HG02642 (cell line): ENCODE results near the gene CLIP2.
"Not testable (repeated sequence)": the region's sequence is repeated elsewhere in the genome, so short reads cannot be mapped to it uniquely, and the experiment has no call there.

Experiments used
- ATAC-seq: cut with Tn5 transposase; IDR thresholded peaks from one replicate; pipeline ENCODE4 v1.9.1; 2021; ENCODE audit warnings: mild to moderate bottlenecking; ENCODE audit not compliant: unreplicated experiment, poor library complexity

CLIP2 gene

DNA sequence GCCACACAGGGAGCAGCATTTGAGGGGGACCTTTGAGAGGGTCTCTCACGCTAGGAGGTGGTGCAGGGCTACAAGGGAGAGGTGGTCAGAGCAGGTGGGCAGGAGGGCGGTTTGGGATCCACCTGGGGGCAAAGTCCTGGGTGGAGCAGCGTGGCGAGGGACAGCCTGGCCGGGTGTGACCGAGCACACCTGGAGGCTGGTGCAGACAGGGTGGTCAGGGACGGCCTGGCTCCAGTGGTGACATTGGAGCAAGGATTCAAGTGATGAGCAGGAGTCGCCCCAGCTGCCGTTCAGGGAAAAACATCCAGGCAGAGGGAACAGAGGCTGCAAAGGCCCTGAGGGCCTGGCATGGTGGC lies 36.0 kb downstream of the CLIP2 start:
- no peak for ATAC-seq

DNA sequence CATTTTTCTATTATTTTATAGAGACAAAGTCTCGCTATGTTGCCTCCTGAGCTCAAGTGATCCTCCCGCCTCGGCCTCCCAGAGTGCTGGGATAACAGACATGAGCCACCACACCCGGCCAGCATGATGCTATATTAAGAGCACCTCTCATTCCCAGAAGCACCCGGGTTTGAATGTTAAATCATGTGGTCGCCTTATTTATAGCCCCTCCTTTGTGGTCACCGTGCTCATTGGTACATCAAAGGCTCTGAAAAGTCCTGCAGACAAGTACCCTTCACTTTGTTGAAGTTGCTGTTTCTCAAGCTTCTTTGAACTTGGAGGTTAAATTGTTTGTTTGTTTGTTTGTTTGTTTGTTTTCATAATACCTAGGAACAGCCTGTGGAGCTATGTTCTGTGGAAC lies 40.0 kb downstream of the CLIP2 start:
- ATAC-seq: no peak

DNA sequence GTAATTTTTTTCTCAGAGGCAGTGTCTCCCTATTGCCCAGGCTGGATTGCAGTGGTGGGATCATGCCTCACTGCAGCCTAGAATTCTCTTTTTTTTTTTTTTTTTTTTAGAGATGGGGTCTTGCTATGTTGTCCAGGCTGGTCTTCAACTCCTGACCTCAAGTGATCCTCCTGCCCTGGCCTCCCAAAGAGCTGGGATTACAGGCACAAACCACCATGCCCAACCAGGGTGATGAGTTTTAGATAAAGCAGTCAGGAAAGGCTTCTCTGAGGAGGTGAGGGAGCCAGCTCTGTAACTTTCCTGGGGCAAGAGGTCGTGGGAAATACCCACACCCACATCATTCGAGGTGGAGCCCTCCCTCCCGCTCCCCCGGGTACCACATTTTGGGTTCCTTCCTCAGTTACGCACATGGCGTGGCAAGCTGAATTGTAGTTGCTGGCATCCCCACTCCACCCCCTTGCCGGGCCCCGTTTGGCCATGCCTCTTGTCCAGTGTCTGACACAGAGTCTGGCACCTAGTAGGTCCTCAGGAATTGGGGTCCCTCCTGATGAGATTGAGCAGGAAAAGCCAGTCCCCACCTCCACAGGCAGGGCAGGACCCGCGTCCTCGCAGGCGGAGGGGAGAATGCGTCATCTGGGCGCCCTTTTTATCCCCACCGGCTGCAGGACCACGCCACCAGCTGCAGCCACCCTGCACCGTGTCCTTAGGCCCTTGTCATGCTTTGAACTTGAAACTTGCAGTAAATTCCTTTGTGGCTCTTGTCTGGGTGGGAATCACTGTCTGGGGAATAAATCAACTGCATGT lies 43.4 kb downstream of the CLIP2 start:
- no peak for ATAC-seq

DNA sequence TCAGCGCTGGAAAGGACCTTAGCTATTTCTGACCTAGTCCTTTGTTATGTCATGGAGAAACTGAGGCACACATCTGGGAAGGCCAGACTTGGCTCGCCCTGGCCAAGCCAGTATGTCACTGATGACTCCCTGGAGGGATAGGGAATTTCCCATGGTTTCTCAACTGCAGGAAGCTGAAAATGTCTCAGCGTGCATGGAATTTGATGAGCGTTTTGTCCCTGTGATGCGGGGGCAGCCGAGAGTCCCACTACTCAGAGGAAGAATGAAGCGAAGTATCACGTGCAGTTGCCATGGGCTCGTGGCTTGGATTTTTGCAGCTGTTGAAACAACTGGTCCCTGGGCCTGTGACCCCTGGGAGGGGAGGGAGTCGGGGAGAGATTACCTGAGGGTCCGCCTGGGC lies 44.8 kb downstream of the CLIP2 start:
- ATAC-seq: no peak

DNA sequence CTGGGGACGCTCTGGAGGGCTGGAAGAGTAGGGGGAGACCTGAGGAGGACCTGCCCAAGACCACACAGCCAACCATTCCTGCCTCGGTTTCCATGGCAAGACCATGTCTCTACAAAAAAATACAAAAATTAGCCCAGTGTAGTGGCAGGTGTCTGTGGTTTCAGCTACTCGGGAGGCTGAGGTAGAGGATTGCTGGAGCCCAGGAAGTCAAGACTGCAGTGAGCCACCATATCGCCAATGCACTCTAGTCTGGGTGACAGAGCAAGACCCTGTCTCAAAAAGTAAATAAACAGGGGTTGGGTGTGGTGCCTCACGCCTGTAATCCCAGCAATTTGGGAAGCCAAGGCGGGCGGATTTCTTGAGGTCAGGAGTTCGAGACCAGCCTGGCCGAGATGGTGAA lies 48.7 kb downstream of the CLIP2 start:
- ATAC-seq: no peak

DNA sequence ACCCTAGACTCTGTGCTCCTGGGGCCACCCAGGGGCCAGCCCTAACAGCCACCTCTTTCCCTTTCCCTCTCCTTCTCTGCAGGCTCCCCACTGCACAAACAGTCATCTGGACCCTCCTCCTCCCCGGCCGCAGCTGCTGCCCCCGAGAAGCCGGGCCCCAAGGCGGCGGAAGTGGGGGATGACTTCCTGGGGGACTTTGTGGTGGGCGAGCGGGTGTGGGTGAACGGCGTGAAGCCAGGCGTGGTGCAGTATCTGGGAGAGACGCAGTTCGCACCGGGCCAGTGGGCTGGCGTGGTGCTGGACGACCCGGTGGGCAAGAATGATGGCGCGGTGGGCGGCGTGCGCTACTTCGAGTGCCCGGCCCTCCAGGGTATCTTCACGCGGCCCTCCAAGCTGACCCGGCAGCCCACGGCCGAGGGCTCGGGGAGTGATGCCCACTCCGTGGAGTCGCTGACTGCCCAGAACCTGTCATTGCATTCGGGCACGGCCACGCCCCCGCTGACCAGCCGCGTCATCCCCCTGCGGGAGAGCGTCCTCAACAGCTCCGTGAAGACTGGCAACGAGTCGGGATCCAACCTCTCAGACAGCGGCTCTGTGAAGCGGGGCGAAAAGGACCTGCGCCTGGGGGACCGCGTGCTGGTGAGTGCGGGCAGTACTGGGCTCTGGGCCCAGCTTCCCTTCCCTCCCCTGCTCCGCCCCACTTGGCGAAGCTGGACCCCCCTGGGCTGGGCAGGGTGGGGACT lies 49.3 kb downstream of the CLIP2 start:
- no peak for ATAC-seq

DNA sequence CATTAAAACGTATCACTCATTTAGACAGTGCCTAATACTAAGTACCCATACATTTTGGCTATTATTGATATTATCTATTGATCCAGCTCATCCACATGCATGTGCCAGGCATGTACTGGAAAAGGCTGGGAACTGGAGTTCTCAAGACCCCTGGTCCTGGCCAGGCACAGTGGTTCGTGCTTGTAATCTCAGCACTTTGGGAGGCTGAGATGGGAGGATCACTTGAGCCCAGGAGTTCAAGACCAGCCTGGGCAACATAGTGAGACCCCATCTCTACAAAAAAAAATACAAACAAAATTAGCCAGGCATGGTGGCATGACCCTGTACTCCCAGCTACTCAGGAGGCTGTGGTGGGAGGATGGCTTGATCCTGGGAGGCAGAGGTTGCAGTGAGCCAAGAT lies 50.4 kb downstream of the CLIP2 start:
- ATAC-seq: not testable (repeated sequence)

DNA sequence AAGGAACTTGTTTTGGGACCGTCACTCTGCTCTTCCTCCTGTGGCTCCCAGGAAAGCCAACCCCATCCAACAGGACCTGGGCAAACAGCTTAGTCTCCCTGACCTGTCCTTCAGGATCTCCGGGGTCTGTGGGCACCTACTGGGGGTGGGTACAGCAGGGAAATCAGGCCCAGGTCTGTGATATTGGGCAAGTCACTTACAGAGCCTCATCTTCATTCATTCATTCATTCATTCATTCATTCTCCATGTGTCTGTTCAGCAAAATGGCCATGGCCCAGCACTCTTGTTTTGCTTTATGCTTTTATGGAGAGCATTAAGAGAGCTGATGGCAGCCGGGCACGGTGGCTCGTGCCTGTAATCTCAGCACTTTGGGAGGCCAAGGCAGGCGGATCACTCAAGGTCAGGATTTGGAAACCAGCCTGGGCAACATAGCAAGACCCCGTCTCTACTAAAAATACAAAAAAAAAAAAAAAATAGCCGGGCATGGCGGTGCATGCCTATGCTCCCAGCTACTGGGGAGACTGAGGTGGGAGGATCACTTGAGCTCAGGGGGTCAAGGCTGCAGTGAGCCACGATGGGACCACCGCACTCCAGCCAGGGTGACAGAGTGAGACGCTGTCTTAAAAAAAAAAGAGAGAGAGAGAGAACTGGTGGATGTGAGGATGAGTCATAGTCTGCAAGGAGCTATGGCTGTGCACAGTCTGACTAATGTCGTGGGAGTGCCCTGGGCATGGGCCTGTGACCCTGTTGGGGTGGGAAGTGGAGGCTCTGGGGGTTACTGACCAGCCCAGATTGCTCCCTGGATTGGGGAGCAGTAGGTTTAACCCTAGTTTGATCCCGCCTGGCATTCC lies 54.3 kb downstream of the CLIP2 start:
- no peak for ATAC-seq

DNA sequence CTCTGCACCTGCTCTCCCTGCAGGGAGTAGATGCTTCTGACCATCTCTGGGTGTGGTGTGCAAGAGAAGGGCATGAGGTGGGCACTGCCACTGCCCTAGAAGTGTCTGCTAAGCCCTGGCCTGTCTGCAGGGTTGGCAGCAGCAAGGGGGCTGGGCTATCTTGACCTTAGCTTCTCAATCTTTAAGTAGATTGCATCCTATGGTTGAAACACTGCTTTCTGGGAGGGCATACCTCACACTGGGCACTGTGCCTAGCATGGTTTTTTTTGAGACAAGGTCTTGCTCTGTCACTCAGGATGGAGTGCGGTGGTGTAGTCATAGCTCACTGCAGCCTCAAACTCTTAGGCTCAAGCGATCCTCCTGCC lies 54.9 kb downstream of the CLIP2 start:
- ATAC-seq: no peak

DNA sequence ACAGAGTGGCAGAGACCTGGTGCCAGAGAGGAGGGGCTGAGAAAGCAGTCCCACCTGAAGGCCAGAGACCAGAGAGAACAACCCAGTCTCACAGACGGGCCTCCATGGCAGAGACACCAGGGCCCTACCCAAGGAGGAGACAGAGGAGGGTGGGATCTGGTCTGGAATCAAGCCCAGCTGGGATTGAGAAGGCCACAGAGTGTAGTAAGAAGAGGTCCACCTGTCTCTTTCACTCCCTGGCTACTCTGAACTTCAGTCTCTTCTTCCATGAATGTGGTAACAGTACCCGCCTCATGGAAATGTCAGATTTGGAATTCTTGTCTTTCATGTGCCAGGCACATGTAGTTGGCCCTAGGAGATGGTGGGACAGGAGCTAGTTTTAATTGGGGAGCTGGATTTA lies 55.6 kb downstream of the CLIP2 start:
- ATAC-seq: no peak

DNA sequence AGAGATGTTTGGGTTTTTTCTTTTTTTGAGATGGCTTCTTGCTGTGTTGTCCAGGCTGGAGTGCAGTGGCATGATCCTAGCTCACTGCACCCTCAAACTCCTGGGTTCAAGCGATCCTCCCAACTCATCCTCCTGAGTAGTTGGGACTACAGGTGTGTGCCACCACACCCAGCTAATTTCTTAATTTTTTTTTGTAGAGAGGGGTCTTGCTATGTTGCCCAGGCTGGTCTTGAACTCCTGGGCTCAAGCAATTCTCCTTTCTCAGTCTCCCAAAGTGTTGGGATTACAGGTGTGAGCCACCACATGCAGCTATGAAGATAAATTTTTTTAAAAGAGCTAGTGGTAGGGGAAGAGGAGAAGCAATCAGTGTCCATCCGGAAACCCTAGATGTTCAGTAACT lies 56.8 kb downstream of the CLIP2 start:
- ATAC-seq: no peak

DNA sequence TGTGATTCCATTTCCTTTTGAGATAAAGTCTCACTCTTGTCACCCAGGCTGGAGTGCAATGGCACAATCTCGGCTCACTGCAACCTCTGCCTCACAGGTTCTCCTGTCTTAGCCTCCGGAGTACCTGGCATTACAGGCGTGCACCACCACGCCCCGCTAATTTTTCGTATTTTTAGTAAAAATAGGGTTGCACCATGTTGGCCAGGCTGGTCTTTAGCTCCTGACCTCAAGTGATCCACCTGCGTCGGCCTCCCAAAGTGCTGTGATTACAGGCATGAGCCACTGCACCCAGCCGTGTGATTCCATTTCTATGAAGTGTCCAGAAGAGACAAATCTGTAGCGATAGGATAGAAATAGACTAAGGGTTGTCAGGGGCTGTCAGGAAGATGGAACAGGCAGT lies 60.4 kb downstream of the CLIP2 start:
- no peak for ATAC-seq

DNA sequence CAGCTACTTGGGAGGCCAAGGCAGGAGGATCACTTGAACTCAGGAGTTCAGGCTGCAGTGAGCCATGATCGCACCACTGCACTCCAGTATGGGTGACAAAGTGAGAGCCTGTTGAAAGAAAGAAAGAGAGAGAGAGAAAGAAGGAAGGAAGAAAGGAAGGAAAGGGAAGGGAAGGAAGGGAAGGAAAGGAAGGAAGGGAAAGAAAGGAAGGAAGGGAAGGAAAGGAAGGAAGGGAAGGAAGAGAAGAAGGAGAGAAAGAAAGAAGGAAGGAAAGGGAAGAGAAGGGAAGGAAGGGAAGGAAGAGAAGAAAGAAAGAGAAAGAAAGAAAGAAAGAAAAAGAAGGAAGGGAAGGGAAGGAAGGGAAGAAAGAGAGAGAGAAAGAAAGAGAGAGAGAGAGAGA lies 61.5 kb downstream of the CLIP2 start:
- ATAC-seq: no peak

DNA sequence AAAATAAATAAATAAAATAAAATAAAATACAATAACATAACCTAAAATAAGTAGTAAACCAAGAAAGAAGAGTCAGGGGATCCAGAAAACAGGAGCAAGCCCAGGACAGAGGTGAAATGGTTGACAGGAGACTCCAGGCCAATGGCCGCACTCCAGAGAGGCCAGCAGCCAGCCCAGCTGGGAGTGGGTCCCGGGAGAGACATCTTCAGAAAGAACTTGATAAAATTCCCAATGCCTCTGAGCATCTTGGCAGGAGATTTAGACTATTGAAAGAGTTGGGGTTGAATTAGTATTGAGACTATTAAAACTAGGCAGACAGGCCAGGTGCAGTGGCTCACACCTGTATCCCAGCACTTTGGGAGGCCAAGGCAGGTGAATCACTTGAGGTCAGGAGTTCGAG lies 62.6 kb downstream of the CLIP2 start:
- no peak for ATAC-seq

DNA sequence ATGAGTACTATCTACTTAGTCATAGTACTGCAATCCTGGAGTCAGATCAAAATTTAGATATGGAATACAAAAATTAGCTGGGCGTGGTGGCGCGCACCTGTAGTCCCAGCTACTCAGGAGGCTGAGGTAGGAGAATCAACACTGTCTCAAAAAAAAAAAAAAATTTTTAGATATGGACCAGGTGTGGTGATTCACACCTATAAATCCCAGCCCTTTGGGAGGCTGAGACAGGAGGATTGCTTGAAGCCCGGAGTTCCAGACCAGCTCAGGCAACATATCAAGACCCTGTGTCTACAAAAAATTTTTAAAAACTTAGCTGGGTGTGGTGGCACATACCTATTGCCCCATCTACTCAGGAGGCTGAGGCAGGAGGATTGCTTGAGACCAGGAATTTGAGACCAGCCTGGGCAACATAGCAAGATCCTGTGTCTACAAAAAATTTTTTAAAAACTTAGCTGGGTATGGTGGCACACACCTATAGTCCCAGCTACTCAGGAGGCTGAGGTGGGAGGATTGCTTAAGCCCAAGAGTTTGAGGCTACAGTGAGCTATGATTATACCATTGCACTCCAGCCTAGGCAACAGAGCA lies 63.4 kb downstream of the CLIP2 start:
- ATAC-seq: not testable (repeated sequence)

DNA sequence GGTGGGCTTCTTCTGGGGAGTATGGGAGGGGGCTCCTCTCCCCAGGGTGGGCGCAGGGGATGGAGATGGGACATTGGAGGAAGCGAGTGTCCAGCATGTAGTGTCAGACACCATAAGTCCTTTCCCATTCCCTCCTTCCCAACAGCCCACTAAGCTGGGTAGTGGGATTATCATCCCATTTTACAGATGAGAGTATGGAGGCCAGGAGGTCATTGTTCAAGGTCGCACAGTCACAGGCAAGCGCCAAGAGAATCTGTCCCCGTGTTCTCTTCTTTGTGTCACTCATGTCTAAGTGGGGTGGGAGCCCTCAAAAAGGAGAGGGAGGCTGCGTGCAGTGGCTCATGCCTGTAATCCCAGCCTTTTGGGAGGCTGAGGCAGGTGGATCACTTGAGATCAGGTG lies 64.8 kb downstream of the CLIP2 start:
- ATAC-seq: no peak

DNA sequence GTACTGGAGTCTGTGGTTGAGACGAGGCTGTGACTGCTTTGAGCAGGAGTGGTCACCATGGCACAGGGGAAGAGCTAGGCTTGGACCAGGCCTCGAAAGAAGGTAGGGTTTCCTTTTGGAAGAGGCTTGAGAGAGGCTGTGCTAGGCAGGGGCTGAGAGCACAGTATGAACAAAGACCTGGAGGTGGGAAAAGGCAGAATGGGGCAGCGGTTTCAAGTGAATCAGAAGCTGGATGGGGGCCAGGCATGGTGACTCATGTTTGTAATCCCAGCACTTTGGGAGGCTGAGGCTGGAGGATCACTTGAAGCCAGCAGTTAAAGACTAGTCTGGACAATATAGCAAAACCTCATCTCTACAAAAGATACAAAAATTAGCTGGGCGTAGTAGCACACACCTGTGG lies 65.9 kb downstream of the CLIP2 start:
- no peak for ATAC-seq

DNA sequence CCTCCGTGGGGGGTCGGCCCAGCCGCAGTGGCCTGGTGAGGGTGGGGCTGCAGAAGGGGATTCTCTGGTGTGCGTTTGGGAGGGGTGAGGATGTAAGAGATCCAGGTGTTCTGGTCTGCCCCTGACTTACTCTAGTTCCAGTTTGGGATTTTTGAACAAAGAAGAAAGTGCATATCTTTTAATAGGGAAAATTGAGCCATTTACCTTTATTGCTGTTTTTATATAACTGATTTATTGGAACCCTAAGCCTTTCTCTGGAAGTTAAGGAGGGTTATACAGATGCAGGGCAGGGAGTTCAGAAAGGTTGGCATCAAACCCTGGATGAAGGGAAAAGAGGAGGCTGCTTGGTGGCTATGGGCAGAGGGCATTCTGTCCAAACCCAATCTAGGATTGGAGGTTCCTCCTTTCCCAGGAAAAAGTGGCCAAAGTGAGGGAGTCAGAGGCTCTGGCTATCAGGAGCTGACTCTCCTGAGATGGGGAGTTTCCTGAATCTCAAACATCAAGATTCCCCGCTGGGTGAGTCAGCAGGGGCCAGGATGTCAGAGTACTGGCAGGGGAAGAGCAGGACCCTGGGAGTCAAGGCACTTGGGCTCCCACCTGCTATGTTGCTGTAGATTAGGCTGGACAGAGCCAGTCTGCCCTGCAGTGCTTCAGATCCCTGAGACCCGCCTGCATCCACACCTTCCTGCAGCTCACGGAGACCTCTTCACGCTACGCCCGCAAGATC lies 67.5 kb downstream of the CLIP2 start:
- ATAC-seq: no peak

DNA sequence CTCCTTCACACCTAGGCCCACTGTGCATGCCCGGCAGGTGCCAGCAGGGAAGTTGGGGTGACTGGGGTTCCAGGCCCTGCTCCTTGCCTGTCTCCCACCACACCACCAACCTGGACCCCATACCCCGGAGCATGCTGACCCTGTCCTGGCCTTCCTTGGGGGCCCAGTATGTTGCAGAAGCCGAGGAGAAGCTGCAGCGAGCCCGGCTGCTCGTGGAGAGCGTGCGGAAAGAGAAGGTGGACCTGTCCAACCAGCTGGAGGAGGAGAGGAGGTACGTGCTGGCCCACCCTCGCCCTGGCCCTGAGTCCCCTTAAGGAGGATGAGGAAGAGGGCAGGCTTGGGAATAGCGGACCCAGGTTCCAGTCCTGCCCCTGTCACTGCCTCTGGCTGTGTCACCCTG lies 70.8 kb downstream of the CLIP2 start:
- ATAC-seq: no peak

DNA sequence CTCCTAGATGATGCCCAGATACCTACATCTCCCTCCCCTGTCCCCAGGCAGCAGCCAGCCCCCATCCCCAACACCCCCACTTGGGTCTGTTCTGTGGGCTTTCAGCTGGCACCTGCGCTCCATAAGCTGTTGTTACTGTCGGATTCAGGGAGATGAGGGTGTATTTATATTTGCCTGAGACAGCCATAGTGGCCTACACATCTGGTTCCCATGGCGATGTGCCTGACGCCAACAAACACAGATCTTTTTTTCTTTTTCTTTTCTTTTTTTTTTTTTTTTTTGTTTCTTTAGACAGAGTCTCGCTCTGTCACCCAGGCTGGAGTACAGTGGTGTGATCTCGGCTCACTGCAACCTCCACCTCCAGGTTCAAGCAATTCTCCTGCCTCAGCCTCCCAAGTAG lies 73.1 kb downstream of the CLIP2 start:
- no peak for ATAC-seq
